IPS-NIHi7 (cell line): ENCODE measurements around the gene CACNB4.

ENCODE experiments used
- DNase-seq: peaks from one replicate; pipeline ENCODE4 v3.0.0; 2012; ENCODE audit warnings: mixed read lengths; ENCODE audit errors: extremely low spot score

Gene CACNB4

GRCh38 chr2:151786483-151786882 is 312.4 kb downstream of the CACNB4 start:
- DNase-seq = no peak

- no peak for DNase-seq
These were observed 312.8 kb downstream of the CACNB4 start for GRCh38 chr2:151786077-151786476.

- no peak for DNase-seq
These were observed 315.7 kb downstream of the CACNB4 start for GRCh38 chr2:151783133-151783520.
